ENCODE data around the gene PLP2.

- TF ChIP-seq EZH2 (IDR thresholded peaks at IDR 0.05; ENCODE audit: low read length) (no peak), CTCF (optimal IDR thresholded peaks at IDR 0.05 in 1 of 3, IDR thresholded peaks at IDR 0.05 in 1 of 3, conservative IDR thresholded peaks at IDR 0.05 in 1 of 3; ENCODE audit: extremely low read depth in 1 of 3, insufficient read depth in 2 of 3, low read length in 3 of 3) (no peak)
These were observed 42.7 kb downstream of the PLP2 start for GRCh38 chrX:49214416-49214815.

All from keratinocyte (primary cell).